Stimulated activated CD4-positive, alpha-beta T cell treated with anti-CD3 and anti-CD28 coated beads, Interleukin-15, amount 100 ng/mL, for 48 hours (primary cell): Measurements from ENCODE around the gene EPS8L1.
"Not testable (repeated sequence)": the region's sequence is repeated elsewhere in the genome, so short reads cannot be mapped to it uniquely, and the experiment has no call there.

Experiments used
- DNase-seq, 2 donors: peaks; one replicate each; pipeline ENCODE4 v3.0.0-alpha.2; 2020; ENCODE audit warnings: low read depth in 2 of 2

Gene EPS8L1

DNA sequence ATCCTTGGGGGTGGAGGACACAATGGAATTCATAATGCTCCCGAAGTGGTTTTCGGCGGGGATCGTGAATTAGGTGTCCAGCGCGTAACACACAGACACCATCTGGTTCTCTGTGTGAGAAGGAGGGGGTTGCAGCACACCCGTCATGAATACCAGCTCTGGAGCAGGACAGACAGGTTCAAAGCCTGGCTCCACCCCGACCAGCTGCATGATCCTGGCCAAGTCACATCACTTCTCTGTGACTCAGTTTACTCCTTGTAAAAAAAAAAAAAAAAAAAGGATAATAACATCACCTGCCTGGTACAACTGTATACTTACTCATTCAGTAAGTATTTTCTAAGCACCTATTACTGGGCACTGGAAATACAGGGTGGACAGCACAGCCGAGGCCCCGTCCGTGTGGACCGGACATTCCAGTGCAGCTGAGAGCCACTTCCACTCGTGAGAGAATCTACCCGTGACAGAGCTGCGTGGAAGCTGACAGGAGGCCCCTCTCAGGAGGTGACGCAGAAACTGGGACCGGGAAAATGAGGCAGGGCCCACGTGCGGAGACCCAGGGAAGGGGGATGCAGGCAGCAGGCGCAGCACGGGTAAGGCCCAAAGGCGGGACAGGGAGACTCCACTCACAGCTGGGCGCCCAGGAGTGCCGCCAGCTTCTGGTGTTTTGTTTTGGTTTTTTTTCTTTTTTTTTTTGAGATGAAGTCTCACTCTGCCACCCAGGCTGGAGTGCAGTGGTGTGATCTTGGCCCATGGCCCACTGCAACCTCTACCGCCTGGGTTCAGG is 24.7 kb upstream of the EPS8L1 start:
- no peak for DNase-seq

DNA sequence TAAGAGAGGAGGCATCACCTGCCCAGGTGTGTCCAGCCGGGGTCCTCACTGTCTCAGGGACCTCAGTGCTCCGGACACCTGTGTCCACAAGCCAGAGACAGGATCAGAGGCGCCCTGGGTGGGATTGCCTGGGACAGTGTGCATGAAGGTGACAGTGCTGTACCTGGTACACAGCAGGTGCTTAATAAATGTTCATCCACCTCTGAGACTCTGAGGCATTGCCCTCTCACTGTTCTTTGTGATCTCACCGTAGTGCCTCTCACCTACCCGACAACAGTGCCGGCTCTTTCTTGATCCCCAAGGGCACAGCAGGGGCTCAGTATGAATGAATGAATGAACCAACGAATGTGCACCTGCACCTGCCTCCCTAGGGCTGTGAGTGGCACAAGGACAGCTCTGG is 21.9 kb upstream of the EPS8L1 start:
- no peak for DNase-seq

DNA sequence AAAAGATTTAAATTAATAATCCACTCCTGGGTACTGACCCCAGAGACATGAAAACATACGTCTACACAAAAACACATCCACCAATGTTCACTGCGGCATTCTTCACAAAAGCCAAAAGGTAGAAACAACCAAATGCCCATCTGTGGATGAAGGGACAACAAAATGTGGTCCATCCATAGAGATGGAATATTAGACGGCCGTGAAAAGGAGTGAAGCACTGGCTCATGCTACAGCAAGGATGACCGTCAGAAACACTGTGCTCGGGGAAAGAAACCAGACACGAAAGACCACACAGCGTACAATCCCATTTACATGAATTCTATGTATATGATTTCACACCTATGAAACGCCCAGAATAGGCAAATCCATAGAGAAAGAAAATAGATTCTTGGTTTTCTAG is 18.8 kb upstream of the EPS8L1 start:
- no peak for DNase-seq

DNA sequence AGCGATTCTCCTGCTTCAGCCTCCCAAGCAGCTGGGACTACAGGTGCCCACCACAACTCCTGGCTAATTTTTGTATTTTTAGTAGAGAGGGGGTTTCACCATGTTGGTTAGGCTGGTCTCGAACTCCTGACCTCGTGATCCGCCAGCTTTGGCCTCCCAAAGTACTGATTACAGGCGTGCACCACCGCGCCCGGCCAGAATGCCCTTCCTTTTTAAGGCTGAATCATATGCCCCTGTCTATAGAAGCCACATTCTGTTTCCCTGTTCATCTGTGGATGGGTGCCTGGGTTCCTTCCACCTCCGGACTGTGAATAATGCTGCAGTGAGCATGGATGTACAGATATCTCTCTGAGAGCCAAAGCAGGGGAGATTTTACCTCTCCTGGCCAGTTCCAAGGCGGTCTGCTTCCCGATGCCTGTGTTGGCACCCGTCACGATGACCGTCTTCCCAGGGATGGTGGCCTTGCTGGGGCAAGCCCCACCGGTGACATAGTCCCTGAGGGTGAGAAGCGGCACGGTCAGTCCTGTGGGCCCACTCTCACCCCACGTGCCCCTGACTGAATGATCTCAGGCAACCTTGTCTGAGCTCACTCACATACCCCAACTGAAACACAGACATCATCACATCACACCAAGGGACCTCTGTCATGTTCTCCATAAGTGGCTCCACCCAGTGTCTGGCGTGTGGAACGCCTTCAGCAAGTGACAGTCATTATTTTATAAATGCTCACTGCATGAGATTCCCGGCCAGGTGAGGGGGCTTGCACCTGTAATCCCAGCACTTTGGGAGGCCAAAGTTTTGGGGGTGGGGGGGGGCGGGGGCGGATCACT is 16.7 kb upstream of the EPS8L1 start:
- DNase-seq: no peak

DNA sequence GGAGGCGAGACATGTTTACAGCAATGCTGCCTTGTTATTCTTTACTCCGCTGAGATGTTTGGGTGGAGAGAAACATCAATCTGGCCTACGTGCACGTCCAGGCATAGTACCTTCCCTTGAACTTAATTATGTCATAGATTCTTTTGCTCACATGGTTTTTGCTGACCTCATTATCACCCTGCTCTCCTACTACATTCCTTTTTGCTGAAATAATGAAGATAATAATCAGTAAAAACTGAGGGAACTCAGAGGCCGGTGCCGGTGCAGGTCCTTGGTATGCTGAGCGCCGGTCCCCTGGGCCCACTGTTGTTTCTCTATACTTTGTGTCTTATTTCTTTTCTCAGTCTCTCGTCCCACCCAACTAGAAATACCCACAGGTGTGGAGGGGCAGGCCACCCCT is 15.4 kb upstream of the EPS8L1 start:
- not testable (repeated sequence) for DNase-seq

DNA sequence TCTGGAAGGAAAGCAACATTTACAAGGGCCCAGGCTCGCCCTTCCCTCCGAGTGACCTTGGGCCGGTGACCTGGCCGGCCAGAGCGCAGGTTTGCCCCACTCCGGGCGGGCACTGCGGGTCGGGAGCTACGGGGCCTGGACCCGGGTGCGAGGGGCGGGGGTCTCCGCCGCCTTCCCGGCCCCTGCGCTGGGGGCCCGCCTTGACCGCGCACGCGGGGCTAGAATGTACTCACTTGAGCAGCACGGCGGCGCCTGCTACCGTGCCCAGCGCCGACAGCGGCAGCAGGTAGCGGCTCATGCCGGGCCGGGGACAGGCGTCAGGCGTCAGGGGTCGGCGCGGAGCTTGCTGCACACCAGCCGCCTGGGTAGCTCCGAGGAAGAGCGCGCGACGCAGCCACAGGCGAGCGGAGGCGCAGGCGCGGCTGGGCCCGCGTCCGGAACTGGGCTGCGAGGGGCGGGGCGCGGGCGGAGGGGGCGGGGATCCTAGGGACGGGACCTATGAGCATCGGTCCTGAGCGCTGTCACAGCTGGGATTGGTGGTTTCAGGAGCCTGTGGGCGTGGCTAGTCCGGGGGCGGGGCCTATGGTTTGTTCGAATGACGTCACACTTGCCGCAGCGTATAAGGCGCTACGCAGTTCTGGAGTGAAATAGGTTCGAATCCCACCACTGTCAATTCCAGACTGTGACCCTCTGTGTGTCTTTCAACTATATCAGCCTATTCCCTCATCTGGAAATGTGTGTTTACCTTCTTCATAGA is 12.8 kb upstream of the EPS8L1 start, which contains the start of gene RDH13:
TSS of gene RDH13 (minus strand) at position 414 of the 757 bp plus-strand sequence. CDS start at position 298, 116 bp downstream.
- peak; percentile 99 for DNase-seq

DNA sequence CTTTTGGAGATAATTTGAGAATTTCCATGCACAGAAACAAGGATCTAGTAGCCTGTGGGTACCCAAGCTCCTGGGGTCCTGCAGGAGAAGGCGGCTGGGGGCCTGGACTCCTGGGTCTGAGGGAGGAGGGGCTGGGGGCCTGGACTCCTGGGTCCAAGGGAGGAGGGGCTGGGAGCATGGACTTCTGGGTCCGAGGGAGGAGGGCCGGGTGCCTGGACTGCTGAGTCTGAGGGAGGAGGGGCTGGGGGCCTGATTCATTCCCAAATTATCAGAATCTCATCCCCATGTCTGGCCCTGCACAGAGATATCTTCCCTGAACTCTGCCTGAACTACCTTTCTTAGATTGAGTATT is 12.2 kb upstream of the EPS8L1 start:
- DNase-seq: no peak

DNA sequence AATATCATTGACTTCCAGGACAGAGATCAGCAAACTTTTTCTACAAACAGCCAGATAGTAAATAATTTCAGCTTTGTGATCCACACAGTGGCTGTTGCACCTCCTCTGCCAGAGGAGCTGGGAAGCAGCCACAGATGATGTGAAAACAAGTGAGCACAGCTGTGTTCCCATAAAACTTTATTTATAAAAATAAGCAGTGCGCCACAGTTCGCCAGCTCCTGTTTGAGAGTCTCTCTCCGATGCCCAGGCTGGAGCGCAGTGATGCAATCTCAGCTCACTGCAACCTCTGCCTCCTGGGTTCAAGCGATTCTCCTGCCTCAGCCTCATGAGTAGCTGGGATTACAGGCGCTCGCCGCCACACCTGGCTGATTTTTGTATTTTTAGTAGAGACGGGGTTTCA is 10.2 kb upstream of the EPS8L1 start:
- not testable (repeated sequence) for DNase-seq

DNA sequence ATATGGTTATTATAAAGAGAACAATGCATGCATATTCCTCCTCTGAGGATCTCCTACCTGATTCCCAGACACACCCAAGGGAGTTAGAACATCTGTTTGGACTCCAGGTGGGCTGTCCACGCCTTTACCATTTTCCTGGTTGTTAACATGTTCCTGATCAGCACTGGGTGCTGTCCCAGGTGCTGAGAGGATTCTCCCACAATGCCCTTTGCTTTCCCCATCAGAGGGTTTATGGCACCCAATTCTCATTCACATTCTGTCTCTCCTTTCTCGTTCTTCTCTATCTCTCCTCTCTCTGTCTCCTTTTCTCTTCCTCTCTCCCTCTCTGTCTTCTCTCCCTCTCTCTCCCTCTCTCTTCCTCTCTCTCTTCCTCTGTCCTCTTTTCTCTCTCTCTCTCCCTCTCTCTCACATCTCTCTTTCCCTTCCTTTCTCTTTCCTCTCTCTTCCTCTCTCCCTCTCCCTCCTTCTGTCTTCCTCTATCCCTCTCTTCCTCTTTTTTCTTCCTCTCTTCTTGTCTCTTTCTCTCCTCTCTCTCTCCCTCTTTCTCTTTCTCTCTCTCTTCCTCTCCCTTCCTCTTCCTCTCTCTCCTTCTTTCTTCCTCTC is 9.5 kb upstream of the EPS8L1 start:
- no peak for DNase-seq

DNA sequence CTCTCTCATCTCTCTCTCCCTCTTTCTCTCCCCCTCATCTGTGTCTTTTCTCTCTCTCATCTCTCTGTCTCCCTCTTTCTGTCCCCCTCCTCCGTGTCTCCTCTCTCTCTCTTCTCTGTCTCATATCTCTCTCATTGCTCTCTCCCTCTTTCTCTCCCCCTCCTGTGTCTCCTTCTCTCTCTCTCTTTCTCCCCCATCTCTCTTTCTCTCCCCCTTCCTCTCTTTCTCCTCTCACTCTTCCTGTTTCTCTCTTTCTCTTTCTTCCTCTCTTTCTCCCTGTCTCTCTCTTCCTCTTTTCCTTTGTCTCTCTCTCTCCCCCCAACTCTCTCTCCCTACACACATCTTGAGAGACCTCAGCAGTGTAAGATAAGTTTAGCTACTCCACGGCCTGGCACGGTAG is 7.8 kb upstream of the EPS8L1 start:
- no peak for DNase-seq

DNA sequence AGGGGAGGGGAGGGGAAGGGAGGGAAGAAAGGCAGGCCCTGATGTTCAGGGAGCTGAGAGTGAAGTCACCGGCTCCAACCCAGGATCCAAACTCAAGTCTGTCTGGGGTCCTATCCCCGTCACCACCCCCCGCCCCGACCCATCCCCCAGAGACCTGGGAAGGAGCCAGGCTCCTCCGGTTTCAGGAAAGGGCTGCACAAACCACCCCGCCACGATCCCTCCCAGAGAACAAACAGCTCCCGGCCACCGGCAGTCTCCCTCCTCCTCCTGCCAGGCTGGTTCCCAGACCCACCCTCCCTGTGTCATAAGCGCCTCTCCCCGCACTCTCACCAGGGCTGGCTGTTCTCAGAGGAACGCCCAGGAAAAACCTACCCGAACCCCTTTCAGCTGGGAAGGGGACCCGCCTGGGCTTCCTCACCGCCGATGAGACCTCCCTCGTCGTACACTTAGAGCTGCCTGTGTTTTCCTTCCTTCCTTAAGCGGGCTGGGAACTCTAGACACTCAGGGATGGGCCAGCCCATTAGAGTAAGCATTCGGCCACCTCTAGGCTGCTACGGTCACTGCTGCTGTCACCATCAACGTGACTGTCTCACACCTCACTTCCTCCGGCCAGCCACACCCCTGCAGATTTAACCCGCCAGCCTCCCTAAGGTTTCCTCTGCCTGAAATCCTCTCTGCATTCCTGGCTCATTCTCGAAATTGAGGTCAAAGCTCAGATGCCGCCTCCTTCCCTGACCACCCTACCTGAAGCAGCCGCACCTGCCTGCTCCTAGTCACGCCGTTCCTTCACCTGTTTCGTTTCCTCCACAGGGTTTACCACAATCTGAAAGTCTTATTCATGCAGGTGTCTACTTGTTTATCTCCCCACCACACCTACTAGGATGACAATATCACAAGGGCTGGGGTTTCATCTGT is 6.5 kb upstream of the EPS8L1 start:
- DNase-seq: no peak

DNA sequence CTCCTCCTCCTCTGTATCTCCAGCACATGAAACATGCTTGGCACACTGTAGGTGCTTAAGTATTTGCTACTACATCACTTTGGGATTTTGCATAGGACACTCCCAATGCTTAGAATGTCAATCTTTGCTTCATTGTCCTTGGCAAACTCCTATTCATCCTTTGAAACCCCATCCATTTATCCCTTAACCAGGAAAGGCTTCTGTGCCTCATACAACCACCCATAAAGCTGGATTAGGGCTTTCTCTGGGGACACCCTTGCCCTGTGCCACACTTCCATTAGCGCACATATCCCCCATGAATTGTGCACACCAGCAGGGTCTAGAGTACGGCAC is 5.8 kb upstream of the EPS8L1 start:
- no peak for DNase-seq

DNA sequence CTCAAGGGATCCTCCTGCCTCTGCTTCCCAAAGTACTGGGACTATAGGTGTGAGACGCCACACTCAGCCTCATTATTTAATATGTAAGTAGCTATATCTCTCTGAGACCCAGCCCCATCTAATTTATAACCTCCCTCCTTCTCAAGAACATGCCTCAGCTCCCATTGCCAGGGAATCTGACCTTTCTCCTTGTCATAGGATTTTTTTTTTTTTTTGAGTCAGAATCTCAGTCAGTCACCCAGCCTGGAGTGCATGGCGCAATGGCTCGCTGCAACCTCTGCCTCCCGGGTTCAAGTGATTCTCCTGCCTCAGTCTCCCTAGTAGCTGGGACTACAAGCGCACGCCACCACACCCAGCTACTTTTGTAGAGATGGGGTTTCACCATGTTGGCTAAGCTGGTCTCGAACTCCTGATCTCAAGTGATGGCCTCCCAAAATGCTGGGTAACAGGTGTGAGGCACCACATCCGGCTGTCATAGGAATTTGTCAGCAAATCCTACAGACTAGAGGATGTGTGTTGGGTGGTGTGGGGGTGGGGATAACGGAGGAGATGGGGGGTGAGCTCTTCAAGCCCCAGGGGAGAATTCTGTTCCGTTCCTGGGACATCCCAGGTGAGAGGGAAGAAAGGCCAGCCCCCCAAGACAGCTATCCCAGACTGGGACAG is 5.1 kb upstream of the EPS8L1 start:
- DNase-seq: no peak

DNA sequence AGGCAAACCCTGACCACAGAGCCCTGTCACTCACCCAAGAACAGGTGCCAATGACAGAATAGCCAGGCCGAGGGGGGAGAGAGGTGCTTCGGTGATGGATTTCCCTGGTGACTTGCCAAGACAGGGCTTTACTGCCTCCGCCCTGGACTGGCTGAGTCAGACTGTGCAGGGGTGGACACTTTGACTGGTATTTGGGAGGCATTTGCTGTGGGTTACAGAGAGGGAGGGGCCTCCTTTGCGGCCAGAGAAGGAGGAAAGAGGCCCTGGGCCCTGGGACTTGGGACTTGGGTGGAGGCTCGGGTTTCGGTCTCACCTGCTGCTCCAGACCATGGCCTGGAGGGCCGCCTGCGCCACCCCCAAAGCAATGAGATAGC is 4.6 kb upstream of the EPS8L1 start:
- no peak for DNase-seq

DNA sequence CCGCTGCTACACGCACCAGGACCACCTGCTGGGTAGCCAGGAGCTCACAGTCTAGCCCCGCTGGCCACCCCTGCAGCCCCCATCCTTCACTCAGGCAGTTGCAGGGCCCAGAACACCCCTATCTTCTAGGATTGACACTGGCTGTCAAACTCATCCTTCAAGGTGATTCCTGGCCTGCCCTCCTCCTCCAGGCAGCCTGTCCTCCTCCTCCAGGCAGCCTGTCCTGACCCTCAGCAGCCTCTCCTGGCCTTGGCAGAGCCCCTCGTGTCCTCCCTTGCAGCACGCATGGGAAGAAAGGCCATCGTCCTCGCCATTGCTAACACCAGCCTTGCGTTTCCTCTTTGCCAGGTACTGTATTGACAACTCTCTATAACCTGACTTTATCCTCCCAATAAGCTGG is 3.8 kb upstream of the EPS8L1 start:
- no peak for DNase-seq

DNA sequence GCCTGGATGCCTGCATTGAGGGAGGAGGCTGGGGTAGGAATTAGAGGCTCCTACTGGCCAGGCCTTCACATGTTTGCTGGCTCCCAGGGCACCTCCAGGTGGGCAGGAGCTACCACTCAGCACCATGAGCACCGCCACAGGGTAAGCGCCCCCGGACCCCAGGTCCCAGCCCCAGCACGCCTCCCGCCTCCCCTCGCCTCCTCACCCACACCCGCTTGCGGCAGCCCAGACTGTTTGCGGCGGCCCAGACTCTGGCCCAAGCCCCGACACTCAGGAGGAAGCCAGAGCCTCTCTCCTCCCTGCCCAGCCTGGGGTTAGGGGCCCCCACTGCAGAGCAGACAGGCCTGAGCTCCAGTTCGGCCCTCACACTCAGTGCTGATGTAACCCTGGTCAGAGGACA is 652 bp downstream of the EPS8L1 start:
- no peak for DNase-seq

DNA sequence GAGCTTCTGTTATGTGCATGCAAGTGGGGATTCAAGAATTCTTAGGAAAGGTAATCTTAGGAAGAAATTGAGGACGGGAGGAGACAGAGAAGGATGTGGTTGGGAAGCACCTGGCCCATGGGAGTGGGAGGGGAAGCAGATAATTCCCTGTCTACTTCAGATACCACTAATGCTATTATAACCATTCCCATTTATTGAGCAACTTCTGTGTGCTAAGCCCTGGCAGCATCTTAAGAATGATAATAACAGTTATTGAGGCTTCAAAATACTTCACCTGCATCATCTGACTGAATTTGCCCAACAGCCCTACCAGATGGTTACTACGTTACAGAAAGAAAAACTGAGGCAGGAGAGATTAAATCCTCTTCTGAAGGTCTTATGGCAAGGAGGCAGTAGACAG is 1.4 kb downstream of the EPS8L1 start:
- no peak for DNase-seq

DNA sequence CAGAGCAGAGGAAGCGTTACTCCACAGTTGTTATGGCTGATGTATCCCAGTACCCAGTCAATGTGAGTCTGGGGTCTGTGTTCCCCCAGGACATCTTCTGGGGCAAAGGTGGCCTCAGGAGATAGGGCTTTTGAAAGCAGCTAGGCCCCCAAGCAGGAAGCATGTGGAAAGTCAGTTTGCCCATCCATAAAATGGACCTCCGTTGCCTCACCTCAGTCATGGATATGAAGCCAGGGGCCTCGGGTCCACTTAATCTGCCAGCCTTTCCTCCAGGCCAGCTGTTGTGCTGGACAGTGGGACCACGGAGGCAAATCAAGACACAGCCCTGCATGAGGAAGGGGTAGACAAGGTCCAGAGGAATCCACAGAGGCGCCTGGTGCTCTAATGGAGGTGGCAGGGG is 3.3 kb downstream of the EPS8L1 start:
- DNase-seq: no peak

DNA sequence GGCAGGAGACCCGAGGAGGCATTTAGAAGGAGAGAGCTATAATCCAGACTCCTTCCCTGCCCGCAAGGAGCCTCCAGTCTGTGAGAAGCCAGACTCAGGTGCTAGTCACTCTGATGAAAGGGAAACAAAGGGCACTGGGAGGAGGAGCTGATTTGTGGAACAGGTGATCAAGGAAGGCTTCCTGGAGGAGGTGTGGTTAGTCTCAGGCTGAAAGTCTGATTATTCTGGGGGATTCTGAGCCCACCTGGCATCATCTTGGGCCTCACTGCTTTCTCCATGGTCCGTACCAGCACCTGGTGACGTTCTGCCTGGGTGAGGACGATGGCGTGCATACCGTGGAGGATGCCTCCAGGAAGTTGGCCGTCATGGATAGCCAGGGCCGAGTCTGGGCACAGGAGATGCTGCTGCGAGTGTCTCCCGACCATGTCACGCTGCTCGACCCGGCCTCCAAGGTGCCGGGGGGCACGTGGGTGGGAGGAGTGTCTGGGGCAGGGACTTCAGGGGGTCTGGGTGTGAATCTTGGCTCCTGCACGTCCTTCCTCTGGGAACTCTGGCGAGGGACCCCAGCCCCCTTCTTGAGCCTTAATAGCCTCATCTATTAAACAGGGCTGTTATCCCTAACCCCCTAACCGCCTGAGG is 3.9 kb downstream of the EPS8L1 start:
- DNase-seq: no peak
